IPS DF 6.9 (cell line): ENCODE data around the gene RXRB.
A peak's percentile ranks its signal among the peaks of the same experiment; 100 is the strongest.

Source experiments
- DNase-seq: peaks from one replicate; pipeline ENCODE4 v3.0.0-alpha.2; 2013; ENCODE audit warnings: low read depth, low spot score
- H3K27ac ChIP-seq: one replicate; pipeline ENCODE4 v1.5.1; 2013; ENCODE audit warnings: low read length, control low read depth
- H3K27me3 ChIP-seq: 2 replicates; pipeline ENCODE4 v1.6.1; 2013; ENCODE audit warnings: mild to moderate bottlenecking, low read length; ENCODE audit not compliant: control insufficient read depth, insufficient read depth
- H3K36me3 ChIP-seq: 2 replicates; pipeline ENCODE4 v1.6.1; 2013; ENCODE audit warnings: low read length; ENCODE audit not compliant: control insufficient read depth, insufficient read depth
- H3K4me1 ChIP-seq: 2 replicates; pipeline ENCODE4 v1.6.1; 2013; ENCODE audit warnings: low read length; ENCODE audit not compliant: control insufficient read depth, insufficient read depth
- H3K4me3 ChIP-seq: 2 replicates; pipeline ENCODE4 v1.5.1; 2013; ENCODE audit warnings: mild to moderate bottlenecking, low read length
- H3K9me3 ChIP-seq: 2 replicates; pipeline ENCODE4 v1.6.1; 2013; ENCODE audit warnings: low read length, inconsistent platforms; ENCODE audit not compliant: control insufficient read depth, insufficient read depth
- WGBS: extraction: QIAGEN DNeasy Blood & Tissue Kit; methylation state at CpG from one replicate; pipeline ENCODE4 v1.1.7; 2013; ENCODE audit warnings: mixed read lengths, missing lambda C conversion rate; ENCODE audit not compliant: insufficient read length, insufficient coverage; 5-methylcytosine and 5-hydroxymethylcytosine counted together

Gene RXRB

GRCh38 chr6:33204415-33205190, 4.1 kb upstream of the RXRB start, which contains the start of gene HSD17B8:
Gene HSD17B8, plus strand, starts transcription at chr6:33204655. Its CDS starts 14 bp downstream, at chr6:33204669.
- peak; percentile 88 for DNase-seq
- WGBS, result no CpG with 5 or more reads among the region's 48 CpGs

DNA sequence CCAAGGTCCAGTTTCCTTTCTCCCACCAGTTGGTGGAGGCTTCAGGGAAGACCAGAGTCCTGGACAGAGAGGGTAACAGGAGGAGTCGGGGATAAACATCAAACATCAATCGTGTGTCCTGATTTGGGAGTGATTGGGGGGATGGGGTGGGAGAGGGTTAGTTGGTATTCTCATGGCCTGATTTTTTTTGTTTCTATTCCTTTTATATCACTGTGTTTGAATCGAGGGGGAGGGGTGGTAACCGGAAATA, 3.6 kb upstream of the RXRB start:
- Histone ChIP-seq H3K4me1 (peaks cover 10% of the 10 kb centered on the region; the same call in 1 of the 2 replicates), H3K9me3 (no peaks in the 10 kb centered on the region), H3K4me3 (no peak overlapping the region), H3K27me3 (peaks cover 10% of the 10 kb centered on the region; the same call in 1 of the 2 replicates), H3K36me3 (peaks cover 10% of the 10 kb centered on the region; the same call in 1 of the 2 replicates), H3K27ac (no peak overlapping the region)
- WGBS, result no CpG with 5 or more reads among the region's 4 CpGs
- DNase-seq, result no peak

More at GRCh38 chr6:33204415-33205190, 4.1 kb upstream of the RXRB start, which contains the start of gene HSD17B8:
- Histone ChIP-seq H3K9me3 (no peaks in the 10 kb centered on the region), H3K27me3 (peaks cover 10% of the 10 kb centered on the region; the same call in 1 of the 2 replicates), H3K4me3 (peak within 1 kb of the TSS; percentile 48; the same call in 1 of the 2 replicates), H3K36me3 (peaks cover 10% of the 10 kb centered on the region; the same call in 1 of the 2 replicates), H3K4me1 (peaks cover 10% of the 10 kb centered on the region; the same call in 1 of the 2 replicates), H3K27ac (no peak within 1 kb of the TSS)

- WGBS, result no CpG with 5 or more reads among the region's 7 CpGs
- peaks cover 10% of the 10 kb centered on the region; the same call in 1 of the 2 replicates for H3K36me3 ChIP-seq
- H3K9me3 ChIP-seq, result no peaks in the 10 kb centered on the region
- no peak overlapping the region for H3K27ac ChIP-seq
- H3K4me3 ChIP-seq, result no peak overlapping the region
- H3K4me1 ChIP-seq, result peaks cover 10% of the 10 kb centered on the region; the same call in 1 of the 2 replicates
- no peak for DNase-seq
- peaks cover 10% of the 10 kb centered on the region; the same call in 1 of the 2 replicates for H3K27me3 ChIP-seq
Observed at GRCh38 chr6:33203443-33204164, 3.1 kb upstream of the RXRB start.

DNA sequence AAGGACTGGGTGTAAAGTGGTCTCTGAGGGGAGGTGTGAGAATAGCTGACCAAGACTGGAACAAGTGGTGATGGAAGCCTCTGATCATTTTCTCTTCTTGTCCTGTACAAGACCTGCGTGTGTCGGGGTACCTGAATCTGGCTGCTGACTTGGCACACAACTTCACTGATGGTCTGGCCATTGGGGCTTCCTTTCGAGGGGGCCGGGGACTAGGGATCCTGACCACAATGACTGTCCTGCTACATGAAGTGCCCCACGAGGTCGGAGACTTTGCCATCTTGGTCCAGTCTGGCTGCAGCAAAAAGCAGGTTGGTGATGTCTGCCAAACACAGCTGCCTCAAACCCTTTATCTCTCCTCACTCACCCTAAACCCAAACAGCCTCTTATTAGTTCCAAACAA, 2.3 kb upstream of the RXRB start:
- peaks cover 10% of the 10 kb centered on the region; the same call in 1 of the 2 replicates for H3K4me1 ChIP-seq
- H3K9me3 ChIP-seq, result no peaks in the 10 kb centered on the region
- peaks cover 10% of the 10 kb centered on the region; the same call in 1 of the 2 replicates for H3K27me3 ChIP-seq
- H3K27ac ChIP-seq, result no peak overlapping the region
- DNase-seq, result no peak
- H3K36me3 ChIP-seq, result peaks cover 10% of the 10 kb centered on the region; the same call in 1 of the 2 replicates
- no peak overlapping the region for H3K4me3 ChIP-seq
- WGBS, result no CpG with 5 or more reads among the region's 6 CpGs

DNA sequence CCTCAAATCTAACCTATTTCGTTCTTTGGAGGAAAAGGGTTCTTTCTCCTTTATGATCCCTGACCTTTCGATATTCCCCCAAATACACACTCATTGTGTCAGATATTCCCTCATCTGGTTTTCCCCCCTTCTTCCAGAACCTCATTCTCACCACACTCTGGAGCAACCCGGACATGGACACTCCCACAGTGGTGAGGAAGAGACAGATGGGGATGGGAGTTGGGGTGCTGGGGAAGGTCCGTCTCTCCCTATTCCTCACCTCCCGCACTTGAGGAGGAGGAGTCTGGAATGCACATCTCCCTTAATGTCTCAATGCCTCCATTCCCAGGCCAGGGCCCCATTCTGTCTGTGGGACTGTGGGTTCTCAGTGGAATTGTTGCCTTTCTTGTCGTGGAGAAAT, 1.5 kb upstream of the RXRB start:
- no CpG with 5 or more reads among the region's 6 CpGs for WGBS
- Histone ChIP-seq H3K9me3 (no peaks in the 10 kb centered on the region), H3K4me1 (peaks cover 10% of the 10 kb centered on the region; the same call in 1 of the 2 replicates), H3K4me3 (no peak overlapping the region), H3K27ac (no peak overlapping the region), H3K27me3 (peaks cover 10% of the 10 kb centered on the region; the same call in 1 of the 2 replicates), H3K36me3 (peaks cover 10% of the 10 kb centered on the region; the same call in 1 of the 2 replicates)
- DNase-seq, result no peak

GRCh38 chr6:33201147-33201545, 681 bp upstream of the RXRB start:
- WGBS, result no CpG with 5 or more reads among the region's 14 CpGs
- Histone ChIP-seq H3K9me3 (no peaks in the 10 kb centered on the region), H3K4me3 (peak overlapping the region; percentile 72), H3K27me3 (peaks cover 2% of the 10 kb centered on the region; the same call in 1 of the 2 replicates), H3K36me3 (peaks cover 10% of the 10 kb centered on the region; the same call in 1 of the 2 replicates), H3K4me1 (peaks cover 10% of the 10 kb centered on the region; the same call in 1 of the 2 replicates), H3K27ac (no peak overlapping the region)
- no peak for DNase-seq

DNA sequence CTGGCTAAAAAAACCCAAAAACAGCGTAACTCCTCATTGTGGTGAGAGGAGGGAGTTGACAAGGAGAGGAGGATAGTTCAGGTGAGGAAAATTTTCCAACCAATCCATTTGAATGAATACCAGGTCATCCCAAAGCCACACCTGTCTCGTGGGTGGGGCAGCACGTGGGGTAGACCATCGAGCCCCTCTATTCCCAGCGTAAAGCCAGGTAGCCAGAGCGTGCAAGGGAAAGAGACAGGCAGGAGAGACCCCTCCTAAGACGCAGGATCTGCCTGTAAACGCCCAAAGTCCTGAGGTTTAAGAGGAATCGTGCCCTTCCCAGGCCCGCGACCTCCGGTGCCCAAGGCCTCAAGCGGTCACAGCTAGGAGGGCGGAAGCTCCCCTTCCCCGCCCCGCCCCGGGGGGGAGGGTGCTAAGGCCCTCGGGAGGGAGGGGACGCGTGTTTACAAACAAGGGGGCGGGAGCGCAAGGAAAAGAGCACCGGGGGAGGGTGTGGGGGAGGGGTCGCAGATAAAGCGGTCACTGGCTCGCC, 712 bp downstream of the RXRB start:
- peak overlapping the region; percentile 72 for H3K4me3 ChIP-seq
- DNase-seq, result no peak
- H3K27ac ChIP-seq, result no peak overlapping the region
- WGBS, result no CpG with 5 or more reads among the region's 26 CpGs
- H3K4me1 ChIP-seq, result peaks cover 8% of the 10 kb centered on the region; the same call in 1 of the 2 replicates
- peaks cover 15% of the 10 kb centered on the region; the same call in 1 of the 2 replicates for H3K36me3 ChIP-seq
- no peaks in the 10 kb centered on the region for H3K27me3 ChIP-seq
- H3K9me3 ChIP-seq, result no peaks in the 10 kb centered on the region

DNA sequence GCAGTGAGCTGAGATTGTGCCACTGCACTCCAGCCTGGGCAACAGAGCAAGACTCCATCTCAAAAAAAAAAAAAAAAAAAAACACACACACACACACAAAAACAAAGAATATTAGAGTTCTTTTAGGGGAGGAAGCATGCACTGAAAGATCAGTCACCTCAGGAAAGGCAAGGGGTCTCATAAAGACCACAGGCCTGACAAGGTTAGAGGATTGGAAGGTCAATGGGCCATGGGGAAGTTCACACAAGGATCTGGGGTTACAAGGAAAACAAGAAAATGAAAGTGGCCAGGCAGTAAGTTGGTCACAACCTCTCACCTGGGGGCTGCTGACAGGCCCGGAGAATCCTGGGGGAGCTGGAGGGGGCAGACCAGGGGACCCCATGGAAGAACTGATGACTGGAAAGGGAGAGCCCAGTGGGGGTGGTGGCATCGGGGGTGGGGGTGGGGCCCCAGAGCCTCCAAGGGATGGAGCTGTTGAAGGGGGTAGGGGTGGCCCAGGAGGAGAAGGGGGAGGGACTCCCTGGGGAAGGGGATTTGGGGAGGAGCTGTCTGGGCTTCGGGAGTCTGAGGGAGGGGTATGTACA, 1.5 kb downstream of the RXRB start:
- no CpG with 5 or more reads among the region's 3 CpGs for WGBS
- no peak overlapping the region for H3K27ac ChIP-seq
- no peaks in the 10 kb centered on the region for H3K27me3 ChIP-seq
- no peak for DNase-seq
- H3K4me3 ChIP-seq, result no peak overlapping the region; the same call in 1 of the 2 replicates
- peaks cover 6% of the 10 kb centered on the region; the same call in 1 of the 2 replicates for H3K4me1 ChIP-seq
- no peaks in the 10 kb centered on the region for H3K9me3 ChIP-seq
- H3K36me3 ChIP-seq, result peaks cover 15% of the 10 kb centered on the region; the same call in 1 of the 2 replicates

- no peak for DNase-seq
- Histone ChIP-seq H3K27me3 (no peaks in the 10 kb centered on the region), H3K4me1 (peaks cover 5% of the 10 kb centered on the region; the same call in 1 of the 2 replicates), H3K9me3 (no peaks in the 10 kb centered on the region), H3K4me3 (no peak overlapping the region), H3K36me3 (peaks cover 10% of the 10 kb centered on the region; the same call in 1 of the 2 replicates), H3K27ac (no peak overlapping the region)
- WGBS, result no CpG with 5 or more reads among the region's 6 CpGs
Observed at GRCh38 chr6:33198159-33198852, 2.2 kb downstream of the RXRB start.
